ENCODE measurements around the gene ITGAX.

DNA sequence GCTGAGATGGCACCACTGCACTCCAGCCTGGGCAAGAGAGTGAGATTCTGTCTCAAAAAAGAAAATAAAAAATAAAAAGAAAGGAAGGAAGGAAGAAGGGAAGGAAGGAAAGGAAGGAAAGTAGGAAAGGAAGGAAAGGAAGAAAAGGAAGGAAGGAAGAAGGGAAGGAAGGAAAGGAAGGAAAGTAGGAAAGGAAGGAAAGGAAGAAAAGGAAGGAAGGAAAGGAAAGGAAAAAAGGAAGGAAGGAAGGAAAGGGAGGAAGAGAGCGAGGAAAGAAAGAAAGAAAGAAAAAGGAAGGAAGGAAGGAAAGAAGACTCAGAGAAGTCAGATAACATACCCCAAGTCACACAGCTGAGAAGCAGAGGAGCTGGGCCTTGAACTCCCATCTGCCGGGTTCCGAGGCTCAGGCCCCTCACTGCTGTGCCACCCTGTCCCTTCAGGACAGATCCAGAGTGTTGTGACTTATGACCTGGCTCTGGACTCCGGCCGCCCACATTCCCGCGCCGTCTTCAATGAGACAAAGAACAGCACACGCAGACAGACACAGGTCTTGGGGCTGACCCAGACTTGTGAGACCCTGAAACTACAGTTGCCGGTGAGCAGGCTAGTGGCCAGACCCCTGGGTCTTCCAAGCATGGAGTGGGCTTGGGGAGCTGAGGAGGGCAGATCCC lies 30.9 kb upstream of the ITGAX start:
- TF ChIP-seq, protein P1, sequence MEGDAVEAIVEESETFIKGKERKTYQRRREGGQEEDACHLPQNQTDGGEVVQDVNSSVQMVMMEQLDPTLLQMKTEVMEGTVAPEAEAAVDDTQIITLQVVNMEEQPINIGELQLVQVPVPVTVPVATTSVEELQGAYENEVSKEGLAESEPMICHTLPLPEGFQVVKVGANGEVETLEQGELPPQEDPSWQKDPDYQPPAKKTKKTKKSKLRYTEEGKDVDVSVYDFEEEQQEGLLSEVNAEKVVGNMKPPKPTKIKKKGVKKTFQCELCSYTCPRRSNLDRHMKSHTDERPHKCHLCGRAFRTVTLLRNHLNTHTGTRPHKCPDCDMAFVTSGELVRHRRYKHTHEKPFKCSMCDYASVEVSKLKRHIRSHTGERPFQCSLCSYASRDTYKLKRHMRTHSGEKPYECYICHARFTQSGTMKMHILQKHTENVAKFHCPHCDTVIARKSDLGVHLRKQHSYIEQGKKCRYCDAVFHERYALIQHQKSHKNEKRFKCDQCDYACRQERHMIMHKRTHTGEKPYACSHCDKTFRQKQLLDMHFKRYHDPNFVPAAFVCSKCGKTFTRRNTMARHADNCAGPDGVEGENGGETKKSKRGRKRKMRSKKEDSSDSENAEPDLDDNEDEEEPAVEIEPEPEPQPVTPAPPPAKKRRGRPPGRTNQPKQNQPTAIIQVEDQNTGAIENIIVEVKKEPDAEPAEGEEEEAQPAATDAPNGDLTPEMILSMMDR (IDR thresholded peaks at IDR 0.05) = no peak
- TF ChIP-seq POLR2AphosphoS5 (IDR thresholded peaks at IDR 0.05) = no peak
